NCI-H2196 (cell line): Measurements from ENCODE around the gene ERGIC1.

ENCODE experiments used
- DNase-seq: peaks from one replicate; lab custom pipeline; 2025; ENCODE audit not compliant: unreplicated experiment; lab: John Stamatoyannopoulos, UW

The ERGIC1 gene

DNA sequence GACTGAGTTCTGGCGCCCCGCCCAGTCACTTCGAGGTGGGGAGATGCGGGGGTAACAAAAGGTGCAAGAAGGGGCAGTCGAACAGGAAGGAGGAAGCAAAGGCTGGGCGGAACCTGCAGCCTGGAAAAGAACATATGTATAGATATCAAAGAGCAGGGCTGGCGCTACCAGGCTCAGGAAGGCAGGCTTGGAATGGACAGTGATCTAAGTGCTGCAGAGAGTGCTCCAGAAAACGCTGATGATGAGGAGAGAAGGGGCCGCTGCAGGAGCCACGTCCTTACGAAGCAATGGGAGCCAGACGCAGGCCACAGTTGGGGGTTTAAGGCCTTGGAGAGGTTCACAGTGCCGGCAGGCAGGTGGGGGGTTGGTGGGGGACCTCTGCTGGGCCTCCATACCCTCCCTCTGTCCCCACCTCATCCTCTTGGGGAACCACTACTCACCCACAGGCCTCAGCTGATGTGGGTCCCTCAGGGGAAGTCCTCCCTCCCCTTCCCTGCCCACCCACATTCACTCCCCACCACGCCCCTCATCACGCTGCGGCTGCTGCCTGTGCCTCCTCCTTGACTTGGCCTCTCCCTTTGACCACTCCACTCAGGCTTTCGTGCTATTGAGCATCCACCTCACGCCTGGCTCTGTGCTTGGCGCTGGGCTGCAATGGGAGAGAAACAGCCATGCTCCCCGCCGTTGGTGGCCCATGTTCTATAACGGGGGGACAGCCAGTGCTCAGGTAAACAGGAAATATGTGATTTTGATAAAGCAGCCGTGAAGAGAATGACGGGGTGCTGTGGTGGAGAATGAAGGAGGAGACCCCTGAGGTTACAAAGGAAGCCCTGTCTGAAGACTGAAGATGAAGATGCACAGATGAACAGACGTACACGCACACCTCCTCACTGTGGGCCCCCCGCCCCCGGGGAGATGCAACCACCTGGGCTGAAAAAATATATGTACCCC lies 84.6 kb downstream of the ERGIC1 start:
- no peak for DNase-seq

DNA sequence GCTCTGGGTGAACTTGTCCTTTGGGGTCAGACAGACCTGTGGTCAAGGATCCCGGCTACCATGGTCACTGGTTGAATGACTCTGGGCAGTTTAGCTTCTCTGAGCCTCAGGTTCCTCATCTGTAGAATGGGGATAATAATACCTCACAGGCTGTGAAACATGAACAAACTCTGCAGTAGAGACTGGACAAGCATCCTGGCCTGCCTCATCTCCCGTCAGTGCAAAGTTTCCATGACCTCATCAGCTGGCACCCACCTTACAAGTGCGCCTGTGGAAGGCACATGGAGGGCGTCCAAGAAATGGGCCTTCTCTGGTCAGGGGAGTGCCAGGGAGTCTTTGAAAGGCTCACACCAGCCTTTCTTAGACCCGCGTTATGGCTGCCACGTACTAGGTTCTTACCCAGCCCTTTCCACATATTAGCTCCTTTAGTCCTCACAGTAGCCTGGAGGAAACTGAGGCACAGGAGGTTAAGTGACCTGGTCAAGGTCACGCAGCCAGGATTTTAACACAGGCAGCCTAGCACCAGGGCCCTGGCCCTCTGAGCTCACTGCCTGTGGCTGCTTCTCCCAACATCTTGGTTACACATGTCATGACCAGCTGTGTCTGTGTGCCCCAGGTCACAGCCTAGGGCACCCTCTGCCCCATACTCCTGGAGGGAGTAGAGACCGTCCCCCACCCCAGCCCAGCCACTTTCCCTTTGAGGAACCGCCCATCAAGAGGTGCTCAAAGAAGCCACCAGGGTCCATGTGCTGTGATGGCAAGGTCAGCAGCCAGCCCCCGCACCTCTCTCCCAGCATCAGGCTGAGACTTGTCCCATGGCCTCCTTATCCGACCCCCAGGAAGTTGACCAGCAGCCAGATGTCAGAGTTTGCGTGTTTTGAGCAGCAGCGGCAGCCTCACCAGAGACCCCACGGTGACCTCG lies 85.7 kb downstream of the ERGIC1 start:
- DNase-seq, result no peak

DNA sequence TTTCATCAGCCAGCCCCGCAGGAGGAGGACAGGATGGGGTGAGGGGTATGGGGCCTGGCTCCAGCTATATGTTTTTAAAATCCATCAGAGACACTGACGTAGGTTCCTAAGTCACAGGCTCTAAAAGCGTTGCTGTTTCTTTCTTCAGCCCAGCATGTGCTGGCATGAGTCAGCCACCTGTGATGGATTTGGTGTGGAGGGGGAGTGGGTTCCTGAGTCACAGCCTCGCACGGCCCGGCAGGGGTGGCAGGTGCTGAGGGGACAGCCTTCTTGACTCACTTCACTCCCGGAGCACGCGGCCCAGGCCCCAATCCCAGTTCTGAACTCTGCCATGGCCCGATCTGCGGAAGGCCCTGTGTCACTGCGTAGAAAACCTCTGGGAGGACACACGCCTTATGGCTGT lies 86.4 kb downstream of the ERGIC1 start:
- no peak for DNase-seq

DNA sequence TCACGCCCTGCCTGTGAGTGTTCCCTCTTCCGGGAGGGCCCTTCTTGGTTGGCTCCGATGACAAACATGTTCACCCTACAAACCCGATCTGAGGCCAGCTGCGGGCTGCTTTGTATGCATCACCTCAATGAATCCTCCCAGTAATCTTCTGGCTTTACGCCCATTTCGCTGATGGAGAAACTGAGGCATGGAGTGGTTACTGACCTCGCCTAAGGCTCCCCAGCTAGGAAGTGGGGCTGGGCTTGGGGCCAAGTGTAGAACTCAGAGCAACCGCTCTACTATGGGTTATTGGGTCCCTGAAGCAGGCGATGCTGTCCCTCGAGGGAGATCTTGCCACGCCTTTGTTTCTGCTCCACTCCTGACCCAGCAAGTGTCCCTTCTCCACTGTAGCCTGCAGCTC lies 86.9 kb downstream of the ERGIC1 start:
- no peak for DNase-seq

DNA sequence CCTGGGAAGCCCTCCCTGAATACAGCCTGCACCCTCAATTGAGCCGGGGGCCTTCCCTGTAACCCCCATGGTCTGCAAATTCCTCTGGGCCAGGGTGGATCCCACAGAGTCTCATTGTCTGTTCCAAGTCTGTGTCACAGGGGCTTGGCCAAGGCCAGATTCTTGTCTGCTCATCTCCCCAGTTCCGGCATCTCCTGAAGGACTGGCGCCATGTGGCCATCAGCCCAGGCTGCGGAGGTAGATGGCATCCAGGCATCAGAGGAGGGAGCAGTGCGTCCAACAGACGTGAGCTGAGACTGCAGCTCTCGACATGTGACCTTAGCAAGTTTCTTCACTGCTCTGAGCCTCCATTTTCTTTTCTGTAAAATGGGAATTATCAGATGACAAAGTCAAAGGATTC lies 87.9 kb downstream of the ERGIC1 start:
- DNase-seq, result no peak

DNA sequence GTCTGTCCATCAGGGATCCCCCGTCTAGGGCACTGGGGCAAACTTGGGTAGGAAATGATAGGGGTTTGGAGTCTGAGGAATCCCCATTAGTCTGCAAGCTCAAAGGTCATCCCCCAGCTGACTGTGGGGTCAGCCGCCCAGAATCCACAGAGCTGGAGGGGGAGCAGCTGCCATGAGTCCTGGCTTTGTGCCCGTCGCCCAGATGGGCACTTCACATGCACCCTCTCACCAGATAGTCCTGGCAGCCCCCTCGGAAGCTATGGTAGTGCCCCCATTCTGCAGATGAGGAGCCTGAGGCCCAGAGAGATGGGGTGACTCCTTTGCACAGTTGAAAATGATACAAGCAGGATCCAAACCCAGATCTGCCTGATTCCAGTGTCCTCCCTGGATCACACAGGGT lies 89.5 kb downstream of the ERGIC1 start:
- DNase-seq, result no peak

DNA sequence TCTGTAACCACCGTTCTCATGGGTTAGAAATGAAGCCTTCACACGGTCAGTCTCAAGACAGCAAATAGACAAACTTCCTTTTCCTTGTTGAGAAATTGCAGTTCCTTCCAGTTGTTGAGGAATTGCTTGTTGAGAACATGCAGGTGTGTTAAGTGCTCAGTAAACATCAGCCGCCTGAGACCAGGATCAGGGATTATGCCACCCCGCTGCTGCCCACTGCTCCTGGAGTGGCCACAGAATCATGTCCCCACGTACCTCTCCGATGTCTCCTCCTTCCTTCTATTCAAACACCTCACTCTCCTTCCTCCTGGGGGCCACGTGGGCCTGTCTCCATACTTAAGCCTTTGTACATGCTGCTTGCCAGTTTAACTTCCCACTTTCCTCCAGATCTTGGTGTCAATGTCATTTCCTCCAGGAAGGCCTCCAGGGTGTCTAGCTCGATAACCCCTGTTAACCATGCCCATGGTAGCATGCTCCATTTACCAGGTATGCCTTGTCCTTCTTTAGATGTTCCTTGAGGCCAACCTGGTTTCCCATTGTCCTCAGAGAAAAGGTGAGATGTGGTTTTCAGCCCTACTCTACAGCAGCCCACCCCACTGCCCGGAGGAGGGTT lies 91.4 kb downstream of the ERGIC1 start:
- DNase-seq, result no peak

DNA sequence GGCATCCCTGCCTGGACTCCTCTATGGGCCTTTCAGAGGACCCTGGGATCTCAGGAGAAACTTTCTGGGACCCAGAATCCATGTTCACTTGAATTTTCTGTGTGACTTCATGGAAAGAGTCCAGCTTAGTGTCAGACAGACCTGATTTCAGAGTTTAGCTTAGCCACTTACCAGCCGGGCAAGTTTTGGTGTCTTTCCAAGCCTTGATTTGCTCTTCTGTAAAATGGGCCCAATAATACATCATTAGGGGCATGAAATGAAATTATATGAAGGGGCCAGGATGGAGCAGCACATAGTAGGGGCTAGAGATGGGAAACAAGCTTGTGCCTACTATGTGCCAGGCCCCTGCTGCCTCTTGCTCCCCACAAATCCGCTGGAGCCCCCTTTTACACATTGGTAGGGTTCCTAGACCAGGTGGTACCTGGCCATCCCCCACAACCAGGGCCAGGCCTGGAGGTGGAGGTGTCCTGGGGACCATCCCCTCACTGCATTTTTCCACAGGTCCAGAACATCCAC lies 92.0 kb downstream of the ERGIC1 start:
- no peak for DNase-seq

DNA sequence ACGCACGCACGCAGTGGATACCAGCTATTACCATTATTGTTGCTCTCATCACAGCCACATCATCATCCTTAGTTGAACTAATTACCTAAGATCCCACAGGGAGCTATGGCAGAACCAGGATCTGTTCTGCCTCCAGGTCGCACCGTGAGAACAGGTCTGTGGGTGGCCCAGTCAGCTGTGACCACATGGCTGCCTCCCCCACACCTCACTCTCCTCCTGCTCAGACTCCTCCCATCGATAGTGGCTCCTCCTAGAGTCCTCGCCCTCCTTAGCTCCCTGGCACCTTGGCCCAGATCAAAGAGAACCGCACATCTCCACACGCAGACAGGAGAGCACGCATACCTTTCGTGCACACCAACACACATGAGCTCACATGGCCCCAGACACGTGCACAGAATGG lies 92.7 kb downstream of the ERGIC1 start:
- no peak for DNase-seq

DNA sequence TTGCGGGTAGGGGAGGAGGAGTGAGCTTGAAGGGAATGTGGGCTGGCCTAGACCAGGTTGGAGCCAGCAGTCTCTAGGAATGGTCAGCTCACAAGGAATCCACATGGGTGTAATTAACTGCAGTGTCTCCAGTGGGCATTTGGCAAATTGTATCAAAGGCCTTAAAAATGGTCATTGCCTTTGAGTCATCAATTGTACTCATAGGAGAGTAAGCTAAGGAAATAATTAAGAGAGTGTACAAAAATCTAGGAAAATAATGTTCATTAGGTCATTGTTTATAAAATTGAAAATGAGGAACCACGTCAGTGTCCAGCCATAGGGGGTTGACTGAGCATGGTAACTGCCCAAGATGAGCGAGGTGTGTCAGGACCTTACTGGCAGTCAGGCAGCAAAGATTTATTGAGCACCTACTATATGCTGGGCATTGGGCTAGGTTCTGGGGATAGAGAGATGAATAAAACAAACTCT lies 95.4 kb downstream of the ERGIC1 start:
- DNase-seq, result no peak

DNA sequence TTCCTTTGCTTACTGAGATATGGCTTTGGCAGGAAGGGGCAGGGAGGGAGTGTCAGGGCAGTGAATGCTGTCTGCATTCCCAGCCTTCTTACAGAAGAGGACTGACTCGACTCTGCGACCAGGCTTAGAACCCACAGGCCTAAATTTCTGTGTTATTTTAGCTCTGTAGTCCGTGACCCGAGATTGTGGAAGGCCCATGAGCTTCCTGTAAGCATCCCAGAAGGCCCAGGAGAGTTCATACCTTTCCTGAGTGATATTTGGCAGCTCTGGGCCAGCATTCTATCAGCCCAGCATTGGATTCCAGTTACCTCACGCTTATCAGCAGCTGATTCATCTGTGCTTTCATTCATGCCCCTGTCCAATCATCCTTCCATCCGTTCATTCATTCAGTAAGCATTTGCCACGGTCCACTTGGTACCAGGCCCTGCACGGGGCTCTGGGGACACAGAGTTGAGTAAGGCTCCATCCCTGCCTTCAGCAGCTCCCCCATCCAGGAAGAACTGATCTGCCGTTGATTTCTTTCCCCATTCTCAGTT lies 97.0 kb downstream of the ERGIC1 start:
- DNase-seq, result no peak

DNA sequence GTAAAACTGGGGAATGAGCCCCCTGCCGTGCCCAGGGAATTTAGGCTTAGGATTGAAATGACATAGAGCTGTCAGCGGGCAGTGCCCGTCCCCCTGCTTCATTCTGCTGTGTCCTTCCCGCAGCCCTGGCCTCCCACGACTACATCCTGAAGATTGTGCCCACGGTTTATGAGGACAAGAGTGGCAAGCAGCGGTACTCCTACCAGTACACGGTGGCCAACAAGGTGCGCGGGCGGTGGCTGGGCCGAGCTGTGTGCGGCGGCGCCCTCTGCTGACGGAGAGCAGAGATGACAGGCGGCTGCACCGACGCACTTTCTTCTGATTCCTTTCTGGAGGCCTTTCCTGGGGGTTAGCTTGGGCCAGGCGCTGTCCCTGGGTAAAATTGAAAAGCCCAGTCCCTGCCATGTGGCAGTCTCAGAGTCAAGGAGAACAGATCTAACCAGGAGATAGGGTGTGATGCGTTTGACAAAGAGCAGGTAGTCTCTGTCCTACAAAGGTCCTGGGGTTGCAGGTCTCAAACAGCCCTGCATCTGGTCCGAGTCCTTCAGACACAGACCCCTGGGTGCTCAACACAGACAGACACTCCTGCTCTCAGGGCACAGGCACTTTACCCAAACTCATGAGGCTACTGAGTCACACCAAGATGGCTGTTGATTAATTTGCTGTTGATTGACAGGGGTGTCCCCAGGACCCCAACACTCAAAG lies 98.4 kb downstream of the ERGIC1 start:
- peak; percentile 58 for DNase-seq

DNA sequence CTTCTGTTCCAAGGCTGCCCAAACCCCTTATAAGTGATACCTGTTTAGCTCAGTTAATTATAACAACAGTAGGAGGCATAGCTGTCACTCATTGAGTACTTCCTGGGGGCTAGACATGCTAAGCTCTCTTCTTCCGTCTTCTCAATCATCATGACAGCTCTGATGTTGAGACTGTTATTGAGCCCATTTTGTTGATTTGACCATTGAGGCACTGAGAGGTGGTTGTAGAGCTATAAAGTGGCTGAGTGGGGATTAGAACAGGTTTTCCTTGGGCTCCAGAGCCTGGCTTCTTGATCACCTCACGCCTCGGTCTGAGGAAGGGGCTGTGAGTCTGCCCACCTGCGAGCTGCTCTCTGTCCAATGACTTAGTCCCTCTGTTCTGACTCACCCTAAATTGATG lies 99.2 kb downstream of the ERGIC1 start:
- no peak for DNase-seq

DNA sequence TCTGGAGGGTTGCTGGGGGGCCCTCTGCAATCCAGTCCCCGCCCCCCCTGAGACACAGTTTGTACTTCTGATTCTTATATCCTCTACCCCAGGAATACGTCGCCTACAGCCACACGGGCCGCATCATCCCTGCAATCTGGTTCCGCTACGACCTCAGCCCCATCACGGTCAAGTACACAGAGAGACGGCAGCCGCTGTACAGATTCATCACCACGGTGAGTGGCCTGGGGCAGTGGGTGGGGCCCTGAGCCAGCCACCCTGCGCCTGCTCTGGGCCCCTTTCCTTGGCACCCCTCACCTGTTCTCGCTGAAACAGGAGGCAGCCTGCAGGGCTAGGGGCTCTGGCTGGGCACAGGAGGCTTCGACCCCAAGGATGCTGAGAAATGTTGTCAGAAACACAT lies 101.0 kb downstream of the ERGIC1 start:
- no peak for DNase-seq

DNA sequence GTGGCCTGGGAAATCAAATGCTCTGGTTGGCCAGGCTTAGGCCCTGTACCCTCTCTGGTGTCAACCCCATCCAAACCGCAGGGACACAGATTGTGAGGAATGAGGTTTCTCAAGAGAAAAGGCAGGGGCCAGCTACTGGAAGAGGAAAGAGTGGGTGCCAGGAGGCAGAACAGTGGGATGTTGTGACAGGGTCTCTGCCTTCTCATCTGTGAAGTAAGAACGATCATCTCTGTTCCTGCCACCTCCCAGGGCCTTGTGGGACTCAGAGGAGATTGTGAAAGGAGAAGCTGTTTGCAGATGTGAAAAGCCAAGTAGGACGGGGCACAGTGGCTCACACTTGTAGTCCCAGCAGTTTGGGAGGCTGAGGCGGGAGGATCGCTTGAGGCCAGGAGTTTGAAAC lies 102.3 kb downstream of the ERGIC1 start:
- no peak for DNase-seq

DNA sequence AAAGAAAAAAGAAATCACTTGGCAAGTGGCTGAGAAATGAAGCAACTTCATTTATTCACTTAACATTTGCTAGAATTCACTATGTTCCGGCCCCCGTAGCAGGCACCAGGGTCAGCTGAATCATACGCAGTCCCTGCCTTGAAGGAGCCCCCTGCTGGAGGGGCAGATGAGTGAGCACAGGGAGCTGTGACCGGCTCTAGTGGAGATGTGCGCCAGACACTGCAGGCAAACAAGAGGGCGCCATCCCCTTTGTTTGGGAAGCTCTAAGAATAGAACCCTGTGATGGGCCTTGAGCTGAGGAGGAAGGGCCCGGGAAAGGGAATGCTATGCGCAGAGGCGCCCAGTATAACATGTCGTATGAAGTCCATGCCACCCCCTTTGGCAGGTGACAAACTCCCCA lies 105.0 kb downstream of the ERGIC1 start:
- peak; percentile 58 for DNase-seq

DNA sequence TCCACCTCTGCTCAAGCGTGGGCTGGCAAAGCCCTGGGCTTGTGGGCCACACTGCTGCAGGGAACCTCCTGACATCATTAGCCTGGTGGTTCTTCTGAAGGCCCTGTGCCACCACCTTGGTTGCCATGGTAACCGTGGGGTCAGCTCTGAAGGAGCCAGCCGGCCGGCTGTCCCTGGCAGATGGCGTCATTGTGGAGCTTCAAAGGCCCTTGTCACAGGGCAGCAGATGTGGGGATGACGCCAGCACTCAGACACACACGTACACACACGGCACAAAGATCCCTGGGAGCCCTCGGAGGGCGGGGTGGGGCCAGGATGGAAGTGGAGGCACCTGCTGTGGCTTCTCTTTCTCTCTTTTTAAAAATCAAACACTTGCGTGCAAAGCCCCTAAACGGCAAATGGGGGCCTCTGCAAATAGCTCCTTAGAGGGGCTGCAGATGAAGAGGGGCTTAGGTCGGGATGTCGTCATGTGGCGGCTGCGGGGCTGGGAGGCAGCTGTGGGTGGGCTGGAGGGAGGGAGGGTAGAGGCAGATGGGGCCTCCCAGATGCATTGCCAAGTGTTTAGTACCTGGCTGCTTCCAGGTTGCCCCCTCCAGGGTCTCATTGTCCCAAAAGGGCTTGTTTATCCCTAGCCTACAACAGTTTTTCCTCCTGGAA lies 105.7 kb downstream of the ERGIC1 start:
- peak; percentile 78 for DNase-seq

DNA sequence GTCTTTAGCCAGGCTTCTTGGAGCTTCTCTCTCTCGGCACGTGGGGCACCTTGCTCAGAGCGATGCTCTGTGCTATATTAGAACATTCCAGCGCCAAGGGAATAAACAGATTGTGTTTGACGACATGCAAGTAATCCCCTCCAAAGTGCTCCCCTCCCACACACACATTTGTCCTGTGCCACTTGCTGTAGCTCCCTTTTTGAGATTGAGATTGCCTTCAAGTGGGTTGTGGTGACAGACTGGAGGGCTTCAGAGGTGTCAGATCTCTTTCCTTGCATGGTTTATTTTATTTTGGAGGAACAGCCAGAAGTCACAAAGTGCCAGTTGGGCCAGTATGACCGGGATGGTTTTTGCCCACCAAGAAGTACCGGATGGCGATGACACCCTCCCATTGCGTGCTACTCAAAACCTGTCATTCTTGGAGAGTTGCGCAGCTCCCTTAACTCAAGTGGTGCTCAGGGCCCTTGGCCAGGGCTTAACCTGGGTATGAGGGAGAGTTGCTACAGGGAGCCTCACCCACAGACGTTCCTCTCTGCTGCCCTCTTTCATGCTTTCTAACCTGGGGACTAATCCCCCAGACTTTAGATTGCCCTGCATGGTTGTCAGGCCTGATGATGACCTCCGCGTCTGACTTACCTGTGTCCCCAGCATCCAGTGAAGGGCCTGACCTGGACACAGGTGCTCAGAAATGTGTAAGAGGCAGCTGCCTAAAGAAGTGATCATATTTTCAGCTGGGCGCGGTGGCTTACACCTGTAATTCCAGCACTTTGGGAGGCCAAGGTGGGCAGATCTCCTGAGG lies 106.4 kb downstream of the ERGIC1 start:
- no peak for DNase-seq

DNA sequence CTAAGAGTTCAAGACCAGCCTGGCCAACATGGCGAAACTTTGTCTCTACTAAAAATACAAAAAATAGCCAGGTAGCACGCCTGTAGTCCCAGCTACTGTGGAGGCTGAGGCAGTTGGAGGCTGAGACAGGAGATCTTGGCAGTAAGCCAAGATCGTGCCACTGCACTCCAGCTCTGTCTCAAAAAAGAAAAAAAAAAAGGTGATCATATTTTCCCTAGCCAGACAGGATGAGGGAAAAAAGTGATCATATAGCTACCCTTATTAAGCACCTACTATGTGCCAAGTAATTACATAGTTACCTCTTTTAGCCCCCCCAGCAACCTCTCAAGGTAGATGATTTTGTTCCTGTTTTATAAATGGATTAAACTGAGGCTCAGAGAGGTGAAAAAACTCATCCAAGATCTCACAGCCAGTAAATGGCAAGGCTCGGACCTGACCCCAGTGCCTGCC lies 107.0 kb downstream of the ERGIC1 start:
- peak; percentile 16 for DNase-seq
